Measurements from ENCODE around the gene PSG2.

DNA sequence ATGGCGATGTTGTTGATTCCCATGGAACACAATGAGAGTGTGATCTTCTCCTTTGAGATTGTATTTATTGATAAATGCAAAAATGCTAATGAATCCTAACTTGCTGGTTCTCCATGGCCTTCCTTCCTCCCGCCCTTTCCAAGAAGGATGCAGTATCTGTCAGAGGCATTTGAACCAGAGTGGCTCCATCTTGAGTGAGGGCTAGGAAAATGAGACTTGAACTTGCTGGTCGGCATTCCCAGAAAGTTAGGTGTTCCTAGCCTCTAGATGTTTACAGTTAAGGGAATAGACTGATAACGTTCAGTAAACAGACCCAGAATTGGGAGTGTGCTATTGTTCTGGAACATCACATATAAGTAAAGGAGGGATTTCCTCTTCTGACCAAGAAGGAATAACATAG is 44.2 kb upstream of the PSG2 start:
- TF ChIP-seq CTCF (IDR thresholded peaks at IDR 0.05; ENCODE audit: insufficient read depth, low read length), result no peak
- no peak for TF ChIP-seq POLR2AphosphoS5 (IDR thresholded peaks at IDR 0.05; ENCODE audit: low read depth)
- TF ChIP-seq, protein P1, sequence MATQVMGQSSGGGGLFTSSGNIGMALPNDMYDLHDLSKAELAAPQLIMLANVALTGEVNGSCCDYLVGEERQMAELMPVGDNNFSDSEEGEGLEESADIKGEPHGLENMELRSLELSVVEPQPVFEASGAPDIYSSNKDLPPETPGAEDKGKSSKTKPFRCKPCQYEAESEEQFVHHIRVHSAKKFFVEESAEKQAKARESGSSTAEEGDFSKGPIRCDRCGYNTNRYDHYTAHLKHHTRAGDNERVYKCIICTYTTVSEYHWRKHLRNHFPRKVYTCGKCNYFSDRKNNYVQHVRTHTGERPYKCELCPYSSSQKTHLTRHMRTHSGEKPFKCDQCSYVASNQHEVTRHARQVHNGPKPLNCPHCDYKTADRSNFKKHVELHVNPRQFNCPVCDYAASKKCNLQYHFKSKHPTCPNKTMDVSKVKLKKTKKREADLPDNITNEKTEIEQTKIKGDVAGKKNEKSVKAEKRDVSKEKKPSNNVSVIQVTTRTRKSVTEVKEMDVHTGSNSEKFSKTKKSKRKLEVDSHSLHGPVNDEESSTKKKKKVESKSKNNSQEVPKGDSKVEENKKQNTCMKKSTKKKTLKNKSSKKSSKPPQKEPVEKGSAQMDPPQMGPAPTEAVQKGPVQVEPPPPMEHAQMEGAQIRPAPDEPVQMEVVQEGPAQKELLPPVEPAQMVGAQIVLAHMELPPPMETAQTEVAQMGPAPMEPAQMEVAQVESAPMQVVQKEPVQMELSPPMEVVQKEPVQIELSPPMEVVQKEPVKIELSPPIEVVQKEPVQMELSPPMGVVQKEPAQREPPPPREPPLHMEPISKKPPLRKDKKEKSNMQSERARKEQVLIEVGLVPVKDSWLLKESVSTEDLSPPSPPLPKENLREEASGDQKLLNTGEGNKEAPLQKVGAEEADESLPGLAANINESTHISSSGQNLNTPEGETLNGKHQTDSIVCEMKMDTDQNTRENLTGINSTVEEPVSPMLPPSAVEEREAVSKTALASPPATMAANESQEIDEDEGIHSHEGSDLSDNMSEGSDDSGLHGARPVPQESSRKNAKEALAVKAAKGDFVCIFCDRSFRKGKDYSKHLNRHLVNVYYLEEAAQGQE (IDR thresholded peaks at IDR 0.05; ENCODE audit: insufficient replicate concordance, low read depth), result no peak
